Measurements from ENCODE around the gene LPO.

Gene LPO

GRCh38 chr17:58279736-58280479 is 41.5 kb downstream of the LPO start:
- CTCF ChIA-PET, result interaction anchor here (1.3 to 1.7 kb wide), 2 partner anchors 31 to 38 kb away, joined by 3 to 5 read pairs; no protein-coding TSS in a partner anchor

GRCh38 chr17:58280480-58281217 is 42.3 kb downstream of the LPO start, which contains the start of gene MPO:
TSS of gene MPO (minus strand) at chr17:58280935. CDS start at chr17:58280758, 177 bp downstream.
- H3K4me3 ChIP-seq (ENCODE audit: low read depth, low read length), result no peak within 1 kb of the TSS
- no peak for DNase-seq (ENCODE audit: low read depth, low spot score)
- ChIA-PET CTCF (interaction anchor here (1.3 to 1.7 kb wide), 2 partner anchors 31 to 37 kb away, joined by 3 to 5 read pairs; no protein-coding TSS in a partner anchor), POLR2A (interaction anchor here (0.7 kb wide), 1 partner anchor 71 kb away, joined by 3 read pairs; the partner anchor contains the start of gene SUPT4H1)
- no peak for TF ChIP-seq CTCF (IDR thresholded peaks at IDR 0.05; ENCODE audit: insufficient read depth, low read length, missing control alignments)

More at GRCh38 chr17:58279736-58280479, 41.5 kb downstream of the LPO start:
- H3K4me3 ChIP-seq (ENCODE audit: low read depth, low read length), result no peak overlapping the region
- POLR2A ChIA-PET, result no interaction called here
- no peak for TF ChIP-seq CTCF (IDR thresholded peaks at IDR 0.05; ENCODE audit: insufficient read depth, low read length, missing control alignments)
- DNase-seq (ENCODE audit: low read depth, low spot score), result no peak

GRCh38 chr17:58281511-58282011 is 43.2 kb downstream of the LPO start:
- DNase-seq (ENCODE audit: low read depth, low spot score), result no peak
- CTCF ChIA-PET, result interaction anchor here (1.3 kb wide), 1 partner anchor 32 kb away, joined by 5 read pairs; no protein-coding TSS in a partner anchor
- TF ChIP-seq CTCF (IDR thresholded peaks at IDR 0.05; ENCODE audit: insufficient read depth, low read length, missing control alignments), result no peak
- H3K4me3 ChIP-seq (ENCODE audit: low read depth, low read length), result no peak overlapping the region
- POLR2A ChIA-PET, result interaction anchor here (0.7 kb wide), 1 partner anchor 70 kb away, joined by 3 read pairs; the partner anchor contains the start of gene SUPT4H1

- ChIA-PET POLR2A (no interaction called here), CTCF (no interaction called here)
- DNase-seq (ENCODE audit: low read depth, low spot score), result no peak
- no peak for TF ChIP-seq CTCF (IDR thresholded peaks at IDR 0.05; ENCODE audit: insufficient read depth, low read length, missing control alignments)
- no peak overlapping the region for H3K4me3 ChIP-seq (ENCODE audit: low read depth, low read length)
Observed at GRCh38 chr17:58282442-58282841, 44.1 kb downstream of the LPO start.

- DNase-seq (ENCODE audit: low read depth, low spot score), result no peak
- ChIA-PET POLR2A (interaction anchor here (0.6 to 1.6 kb wide), 2 partner anchors 32 to 68 kb away, joined by 3 read pairs; partner anchors contain the start of gene SUPT4H1), CTCF (interaction anchor here (1.0 to 1.2 kb wide), 2 partner anchors 8 to 35 kb away, joined by 3 read pairs; no protein-coding TSS in a partner anchor)
- no peak for TF ChIP-seq CTCF (IDR thresholded peaks at IDR 0.05; ENCODE audit: insufficient read depth, low read length, missing control alignments)
- H3K4me3 ChIP-seq (ENCODE audit: low read depth, low read length), result no peak overlapping the region
Observed at GRCh38 chr17:58283674-58284612, 45.6 kb downstream of the LPO start.

Measured in AG04449 (cell line).